Head of caudate nucleus (tissue), 42 donors: Measurements from ENCODE around the gene AGAP6.
"Not testable (repeated sequence)": the region's sequence is repeated elsewhere in the genome, so short reads cannot be mapped to it uniquely, and the experiment has no call there.

Experiments
- DNase-seq, 42 donors: peaks; one replicate each; pipeline versions ENCODE4 v3.0.0 to v3.0.0-alpha.2; 2020 to 2021; ENCODE audit warnings: mixed read lengths in 7 of 42
- intact Hi-C: fragments of 100-400 bp; cut with DNase I; formaldehyde crosslinking; loops from one replicate; pipeline ENCODE4 v1.15.0; 2022

The AGAP6 gene

GRCh38 chr10:50020451-50021024, 32.3 kb downstream of the AGAP6 start:
- DNase-seq, intact Hi-C loops: not testable (repeated sequence)

- intact Hi-C loops, result no loop called here
- no peak for DNase-seq
These were observed 33.4 kb downstream of the AGAP6 start for GRCh38 chr10:50021646-50022045.

GRCh38 chr10:50024716-50025383, 36.6 kb downstream of the AGAP6 start:
- DNase-seq, result peak in 1 of 42 donors; percentile 10
- intact Hi-C loops, result not testable (repeated sequence)

GRCh38 chr10:50025627-50026026, 37.4 kb downstream of the AGAP6 start:
- DNase-seq, result no peak
- intact Hi-C loops, result no loop called here

GRCh38 chr10:50027195-50027594, 39.0 kb downstream of the AGAP6 start:
- intact Hi-C loops, result no loop called here

GRCh38 chr10:50033481-50033880, 45.3 kb downstream of the AGAP6 start:
- intact Hi-C loops, result no loop called here
- no peak for DNase-seq

More at GRCh38 chr10:50027195-50027594, 39.0 kb downstream of the AGAP6 start:
- no peak for DNase-seq

GRCh38 chr10:50035337-50035736, 47.1 kb downstream of the AGAP6 start:
- DNase-seq, intact Hi-C loops: not testable (repeated sequence)

- DNase-seq, result no peak
These were observed 56.9 kb downstream of the AGAP6 start for GRCh38 chr10:50044941-50045664.

GRCh38 chr10:50046457-50046856, 58.3 kb downstream of the AGAP6 start:
- intact Hi-C loops, DNase-seq: not testable (repeated sequence)

More at GRCh38 chr10:50044941-50045664, 56.9 kb downstream of the AGAP6 start:
- intact Hi-C loops, result no loop called here

- DNase-seq, intact Hi-C loops: not testable (repeated sequence)
These were observed 59.4 kb downstream of the AGAP6 start for GRCh38 chr10:50047594-50047993.

GRCh38 chr10:50051995-50052660, 63.9 kb downstream of the AGAP6 start:
- intact Hi-C loops, DNase-seq: not testable (repeated sequence)

- intact Hi-C loops, DNase-seq: not testable (repeated sequence)
These were observed 64.7 kb downstream of the AGAP6 start for GRCh38 chr10:50052778-50053376.

GRCh38 chr10:50055494-50056292, 67.5 kb downstream of the AGAP6 start:
- not testable (repeated sequence) for DNase-seq

GRCh38 chr10:50056654-50057053, 68.4 kb downstream of the AGAP6 start:
- intact Hi-C loops, DNase-seq: not testable (repeated sequence)

More at GRCh38 chr10:50055494-50056292, 67.5 kb downstream of the AGAP6 start:
- intact Hi-C loops, result not testable (repeated sequence)

- intact Hi-C loops, DNase-seq: not testable (repeated sequence)
These were observed 70.5 kb downstream of the AGAP6 start for GRCh38 chr10:50058727-50059126.

GRCh38 chr10:50059946-50060345, 71.7 kb downstream of the AGAP6 start:
- DNase-seq, intact Hi-C loops: not testable (repeated sequence)
